CD4-positive, alpha-beta T cell treated with Interleukin-6 for 4 hours (primary cell): Measurements from ENCODE around the gene TFF3.

Experiments
- DNase-seq: peaks from one replicate; pipeline ENCODE4 v3.0.0-alpha.2; 2020; ENCODE audit warnings: mixed read lengths

TFF3 gene

GRCh38 chr21:42346866-42347600 lies 31.8 kb upstream of the TFF3 start:
- no peak for DNase-seq

GRCh38 chr21:42346441-42346840 lies 31.2 kb upstream of the TFF3 start:
- DNase-seq = no peak

- DNase-seq = no peak
Observed at GRCh38 chr21:42344631-42345030, 29.4 kb upstream of the TFF3 start.

GRCh38 chr21:42343963-42344510 lies 28.8 kb upstream of the TFF3 start:
- no peak for DNase-seq

GRCh38 chr21:42343556-42343955 lies 28.3 kb upstream of the TFF3 start:
- no peak for DNase-seq

- DNase-seq = no peak
Observed at GRCh38 chr21:42343101-42343500, 27.9 kb upstream of the TFF3 start.

GRCh38 chr21:42341776-42342542 lies 26.8 kb upstream of the TFF3 start:
- DNase-seq = no peak

- no peak for DNase-seq
Observed at GRCh38 chr21:42340187-42341050, 25.2 kb upstream of the TFF3 start.

- DNase-seq = no peak
Observed at GRCh38 chr21:42338729-42339715, 23.8 kb upstream of the TFF3 start.

- DNase-seq = peak; percentile 86
Observed at GRCh38 chr21:42337830-42338728, 22.9 kb upstream of the TFF3 start.

- DNase-seq = no peak
Observed at GRCh38 chr21:42337276-42337675, 22.1 kb upstream of the TFF3 start.

GRCh38 chr21:42336054-42336453 lies 20.8 kb upstream of the TFF3 start:
- DNase-seq = no peak

- DNase-seq = no peak
Observed at GRCh38 chr21:42332557-42333317, 17.5 kb upstream of the TFF3 start.

GRCh38 chr21:42331660-42332059 lies 16.5 kb upstream of the TFF3 start:
- DNase-seq = no peak

- no peak for DNase-seq
Observed at GRCh38 chr21:42330380-42331371, 15.5 kb upstream of the TFF3 start.

GRCh38 chr21:42324896-42325295 lies 9.7 kb upstream of the TFF3 start:
- no peak for DNase-seq

- no peak for DNase-seq
Observed at GRCh38 chr21:42321845-42322244, 6.6 kb upstream of the TFF3 start.

- DNase-seq = no peak
Observed at GRCh38 chr21:42321231-42321630, 6.0 kb upstream of the TFF3 start.

- no peak for DNase-seq
Observed at GRCh38 chr21:42320791-42321190, 5.6 kb upstream of the TFF3 start.
